Keratinocyte (primary cell): ENCODE data around the gene PARD3B. TPM values are rescaled to one million over a fixed set of nuclear protein-coding genes. Genes with fewer than 3 reads are reported as not detected.

ENCODE experiments used
- DNase-seq: peaks from one replicate; pipeline ENCODE4 v3.0.0-alpha.2; 2011; ENCODE audit warnings: low read depth, missing footprints, low spot score
- FAIRE-seq: peaks from 2 replicates; lab custom pipeline; 2011; peaks lifted over from hg19 to GRCh38; lab: Jason Lieb, UNC
- H2AFZ ChIP-seq: 2 replicates; pipeline ENCODE4 v1.6.0; 2012; ENCODE audit warnings: low read length, control low read depth, inconsistent platforms; ENCODE audit not compliant: control insufficient read depth
- H3K27ac ChIP-seq: 2 replicates; pipeline ENCODE4 v1.5.1; 2011; ENCODE audit warnings: low read length; ENCODE audit not compliant: control insufficient read depth, insufficient read depth
- H3K27me3 ChIP-seq: 3 replicates; pipeline ENCODE4 v1.6.0; 2011; ENCODE audit warnings: low read length; ENCODE audit not compliant: control insufficient read depth, insufficient read depth; ENCODE audit errors: extremely low read depth
- H3K36me3 ChIP-seq, 2 experiments: 2 replicates in 1 of 2; 3 replicates in 1 of 2; pipeline ENCODE4 v1.5.1; 2011; ENCODE audit warnings: low read length in 2 of 2, mild to moderate bottlenecking in 1 of 2; ENCODE audit not compliant: control insufficient read depth in 2 of 2, insufficient read depth in 2 of 2; ENCODE audit errors: extremely low read depth in 1 of 2
- H3K4me1 ChIP-seq: 3 replicates; pipeline ENCODE4 v1.5.1; 2011; ENCODE audit warnings: low read length; ENCODE audit not compliant: control insufficient read depth, insufficient read depth; ENCODE audit errors: extremely low read depth
- H3K4me2 ChIP-seq: 3 replicates; pipeline ENCODE4 v1.6.0; 2011; ENCODE audit warnings: low read depth, low read length; ENCODE audit not compliant: control insufficient read depth, insufficient read depth; ENCODE audit errors: extremely low read depth
- H3K4me3 ChIP-seq, 3 experiments: fragments of 200-600 bp in 1 of 3; sonication (generic) in 1 of 3; 2 replicates in 2 of 3; 3 replicates in 1 of 3; pipeline ENCODE4 v1.5.1; 2011 to 2016; ENCODE audit warnings: low read length in 3 of 3, mild to moderate bottlenecking in 3 of 3, control low read depth in 2 of 3, inconsistent platforms in 1 of 3, low read depth in 1 of 3, mixed read lengths in 1 of 3, mixed run types in 1 of 3, moderate library complexity in 1 of 3; ENCODE audit not compliant: control insufficient read depth in 2 of 3, insufficient read depth in 2 of 3; ENCODE audit errors: extremely low read depth in 1 of 3
- H3K79me2 ChIP-seq: 2 replicates; pipeline ENCODE4 v1.6.0; 2012; ENCODE audit warnings: low read length; ENCODE audit not compliant: control insufficient read depth, insufficient read depth
- H3K9ac ChIP-seq: 3 replicates; pipeline ENCODE4 v1.6.0; 2011; ENCODE audit warnings: low read length; ENCODE audit not compliant: control insufficient read depth, insufficient read depth; ENCODE audit errors: extremely low read depth
- H3K9me1 ChIP-seq: 3 replicates; pipeline ENCODE4 v1.6.0; 2011; ENCODE audit warnings: low read length; ENCODE audit not compliant: control insufficient read depth, insufficient read depth; ENCODE audit errors: extremely low read depth
- H3K9me3 ChIP-seq: 2 replicates; pipeline ENCODE4 v1.5.1; 2012; ENCODE audit warnings: low read depth, low read length; ENCODE audit not compliant: control insufficient read depth
- H4K20me1 ChIP-seq: 3 replicates; pipeline ENCODE4 v1.6.0; 2011; ENCODE audit warnings: low read length; ENCODE audit not compliant: control insufficient read depth, insufficient read depth; ENCODE audit errors: extremely low read depth
- CTCF ChIP-seq, 3 experiments: IDR thresholded peaks in 1 of 3; conservative IDR thresholded peaks in 1 of 3; optimal IDR thresholded peaks in 1 of 3; 2 replicates in 2 of 3; 3 replicates in 1 of 3; pipeline versions ENCODE3 to v1.5.1; 2011; ENCODE audit warnings: low read length in 3 of 3, mild to moderate bottlenecking in 3 of 3, moderate library complexity in 2 of 3, control low read depth in 1 of 3, inconsistent platforms in 1 of 3; ENCODE audit not compliant: insufficient read depth in 2 of 3; ENCODE audit errors: extremely low read depth in 1 of 3
- EZH2 ChIP-seq: IDR thresholded peaks from one replicate; pipeline ENCODE4 v1.6.1; 2012; ENCODE audit warnings: inconsistent platforms, mild to moderate bottlenecking, low read length, moderate library complexity
- dilution Hi-C: fragments of 300-500 bp; cut with MboI; formaldehyde crosslinking; loops from one replicate; pipeline ENCODE4 v1.7.0; 2020; ENCODE audit warnings: low sequenced_read_pairs; ENCODE audit not compliant: extremely low pct_ligation_motif_present
- polyA plus RNA-seq, 5 experiments: library from polyadenylated mRNA; depleted of rRNA in 3 of 5; stranded (reverse) in 3 of 5; stranded (forward) in 1 of 5; unstranded in 1 of 5; fragments of >200 nt; gene quantifications; 1 replicate in 1 of 5; 2 replicates in 3 of 5; 3 replicates in 1 of 5; pipeline versions ENCODE4 v1.2.1 to v1.2.3, GENCODE V29; 2011 to 2012; ENCODE audit warnings: missing spikeins in 2 of 5, low read depth in 1 of 5, low replicate concordance in 1 of 5

Gene PARD3B
- polyA plus RNA-seq, 1 donor (not counting 4 experiments of a cell fraction or from before 2014, with no cell fraction given): 1.2 TPM

- Histone ChIP-seq H3K9me3 (no peaks in the 10 kb centered on the region), H4K20me1 (no peaks in the 10 kb centered on the region), H2AFZ (no peak overlapping the region), H3K4me2 (no peak overlapping the region), H3K4me3 (no peak overlapping the region), H3K79me2 (no peaks in the 10 kb centered on the region), H3K27me3 (no peaks in the 10 kb centered on the region), H3K36me3 (no peaks in the 10 kb centered on the region), H3K9ac (no peak overlapping the region), H3K9me1 (no peaks in the 10 kb centered on the region), H3K27ac (no peak overlapping the region), H3K4me1 (no peaks in the 10 kb centered on the region)
- dilution Hi-C loops: no loop called here
- no peak for FAIRE-seq
- DNase-seq: no peak
- TF ChIP-seq EZH2: no peak
Measured at GRCh38 chr2:205079173-205079572, 533.9 kb downstream of the PARD3B start.

- no peaks in the 10 kb centered on the region for H3K9me3 ChIP-seq
- H3K79me2 ChIP-seq: no peaks in the 10 kb centered on the region
- no peak overlapping the region for H3K9ac ChIP-seq
- H3K4me1 ChIP-seq: no peaks in the 10 kb centered on the region
- no peaks in the 10 kb centered on the region for H4K20me1 ChIP-seq
- dilution Hi-C loops: no loop called here
- FAIRE-seq: no peak
- no peaks in the 10 kb centered on the region for H3K27me3 ChIP-seq
- no peak overlapping the region for H3K27ac ChIP-seq
- H3K9me1 ChIP-seq: no peaks in the 10 kb centered on the region
- no peaks in the 10 kb centered on the region for H3K36me3 ChIP-seq
- TF ChIP-seq EZH2: no peak
- TF ChIP-seq CTCF (optimal IDR thresholded peaks at IDR 0.05 in 1 of 3, IDR thresholded peaks at IDR 0.05 in 1 of 3, conservative IDR thresholded peaks at IDR 0.05 in 1 of 3; ENCODE audit: extremely low read depth in 1 of 3, insufficient read depth in 2 of 3, low read length in 3 of 3): no peak
- no peak overlapping the region for H2AFZ ChIP-seq
- DNase-seq: no peak
- no peak overlapping the region for H3K4me3 ChIP-seq
- H3K4me2 ChIP-seq: no peak overlapping the region
Measured at GRCh38 chr2:205086662-205087061, 541.4 kb downstream of the PARD3B start.

GRCh38 chr2:205087862-205088261, 542.6 kb downstream of the PARD3B start:
- no peak for FAIRE-seq

More at GRCh38 chr2:205087862-205088261, 542.6 kb downstream of the PARD3B start:
- no peak overlapping the region for H3K27ac ChIP-seq
- H3K4me2 ChIP-seq: no peak overlapping the region
- H3K4me3 ChIP-seq: no peak overlapping the region
- no peaks in the 10 kb centered on the region for H4K20me1 ChIP-seq
- DNase-seq: no peak
- H3K27me3 ChIP-seq: no peaks in the 10 kb centered on the region
- no peaks in the 10 kb centered on the region for H3K9me3 ChIP-seq
- H3K9ac ChIP-seq: no peak overlapping the region
- no peaks in the 10 kb centered on the region for H3K4me1 ChIP-seq
- no peaks in the 10 kb centered on the region for H3K79me2 ChIP-seq
- H2AFZ ChIP-seq: no peak overlapping the region
- TF ChIP-seq EZH2 (no peak), CTCF (optimal IDR thresholded peaks at IDR 0.05 in 1 of 3, IDR thresholded peaks at IDR 0.05 in 1 of 3, conservative IDR thresholded peaks at IDR 0.05 in 1 of 3; ENCODE audit: extremely low read depth in 1 of 3, insufficient read depth in 2 of 3, low read length in 3 of 3) (no peak)
- dilution Hi-C loops: no loop called here
- no peaks in the 10 kb centered on the region for H3K36me3 ChIP-seq
- no peaks in the 10 kb centered on the region for H3K9me1 ChIP-seq
